SK-N-SH treated with all-trans-retinoic acid at 6 μM for 48 hours (cell line): ENCODE data around the gene GRM3.

ENCODE experiments used
- ATAC-seq: fragments of 200-7000 bp; cut with Tn5 transposase; 3 replicates; pipeline ENCODE4 v1.9.1; 2020; ENCODE audit warnings: mild to moderate bottlenecking, moderate library complexity
- ARNTL ChIP-seq: fragments of 450-650 bp; formaldehyde crosslinking; IDR thresholded peaks from 2 replicates; pipeline ENCODE4 v1.5.0; 2020; ENCODE audit warnings: low read depth, mild to moderate bottlenecking, moderate library complexity, borderline replicate concordance
- CSDC2 ChIP-seq: fragments of 250-450 bp; sonication (Bioruptor Pico); IDR thresholded peaks from 2 replicates; pipeline ENCODE4 v1.5.0; 2020; ENCODE audit warnings: mild to moderate bottlenecking, moderate library complexity
- GLIS3 ChIP-seq: fragments of 250-450 bp; sonication (Bioruptor Pico); IDR thresholded peaks from 2 replicates; pipeline ENCODE4 v1.5.0; 2020; ENCODE audit warnings: mild to moderate bottlenecking, moderate library complexity
- ISL1 ChIP-seq: fragments of 250-450 bp; sonication (Bioruptor Pico); IDR thresholded peaks from 2 replicates; pipeline ENCODE4 v2.1.2; 2022; ENCODE audit warnings: mild to moderate bottlenecking, moderate library complexity
- OSR1 ChIP-seq: fragments of 250-450 bp; sonication (Bioruptor Pico); IDR thresholded peaks from 2 replicates; pipeline ENCODE4 v1.8.0; 2022; ENCODE audit warnings: moderate library complexity, mild to moderate bottlenecking, inconsistent platforms
- PPARA ChIP-seq: fragments of 250-450 bp; sonication (Bioruptor Pico); IDR thresholded peaks from 2 replicates; pipeline ENCODE4 v1.5.0; 2020; ENCODE audit warnings: mild to moderate bottlenecking, borderline replicate concordance
- SNAI2 ChIP-seq: fragments of 250-450 bp; sonication (Bioruptor Pico); IDR thresholded peaks from 2 replicates; pipeline ENCODE4 v1.5.0; 2020; ENCODE audit warnings: mild to moderate bottlenecking, moderate library complexity
- TCF4 ChIP-seq: fragments of 250-450 bp; sonication (Bioruptor Pico); IDR thresholded peaks from 2 replicates; pipeline ENCODE4 v1.8.0; 2021; ENCODE audit warnings: mild to moderate bottlenecking, moderate library complexity, borderline replicate concordance
- TOX ChIP-seq: fragments of 250-450 bp; sonication (Bioruptor Pico); IDR thresholded peaks from 2 replicates; pipeline ENCODE4 v1.8.0; 2021; ENCODE audit warnings: mild to moderate bottlenecking, moderate library complexity, borderline replicate concordance
- ZFP3 ChIP-seq: fragments of 250-450 bp; sonication (Bioruptor Pico); IDR thresholded peaks from 2 replicates; pipeline ENCODE4 v1.5.0; 2020; ENCODE audit warnings: mild to moderate bottlenecking, moderate library complexity
- ZFP30 ChIP-seq: fragments of 450-650 bp; formaldehyde crosslinking; IDR thresholded peaks from 2 replicates; pipeline ENCODE4 v1.5.0; 2022; ENCODE audit warnings: mild to moderate bottlenecking, moderate library complexity
- ZNF565 ChIP-seq: fragments of 450-650 bp; formaldehyde crosslinking; conservative IDR thresholded peaks from 2 replicates; pipeline ENCODE4 v1.5.0; 2020; ENCODE audit warnings: low read depth, mild to moderate bottlenecking, moderate library complexity
- ZNF70 ChIP-seq: fragments of 450-650 bp; formaldehyde crosslinking; IDR thresholded peaks from 2 replicates; pipeline ENCODE4 v1.5.0; 2020; ENCODE audit warnings: mild to moderate bottlenecking, moderate library complexity
- ZNF8 ChIP-seq: fragments of 450-650 bp; formaldehyde crosslinking; IDR thresholded peaks from 2 replicates; pipeline ENCODE4 v1.5.0; 2020; ENCODE audit warnings: mild to moderate bottlenecking, moderate library complexity
- TF ChIP-seq, protein P1 (sequence below): fragments of 250-450 bp; sonication (Bioruptor Pico); IDR thresholded peaks from 2 replicates; pipeline ENCODE4 v1.8.0; 2021; ENCODE audit warnings: low read depth, mild to moderate bottlenecking, moderate library complexity, borderline replicate concordance
- TF ChIP-seq, protein P2 (sequence below): fragments of 250-450 bp; sonication (Bioruptor Pico); IDR thresholded peaks from 2 replicates; pipeline ENCODE4 v1.8.0; 2020; ENCODE audit warnings: mild to moderate bottlenecking, moderate library complexity, borderline replicate concordance
- TF ChIP-seq, protein P3 (sequence below): fragments of 250-450 bp; sonication (Bioruptor Pico); IDR thresholded peaks from 2 replicates; pipeline ENCODE4 v1.5.1; 2020; ENCODE audit warnings: low read depth, mild to moderate bottlenecking, moderate library complexity
- TF ChIP-seq, protein P4 (sequence below): fragments of 250-450 bp; sonication (Bioruptor Pico); IDR thresholded peaks from 2 replicates; pipeline ENCODE4 v1.5.1; 2021; ENCODE audit warnings: mild to moderate bottlenecking, moderate library complexity
- TF ChIP-seq, protein P5 (sequence below): fragments of 250-450 bp; sonication (Bioruptor Pico); IDR thresholded peaks from 2 replicates; pipeline ENCODE4 v1.5.0; 2020; ENCODE audit warnings: mild to moderate bottlenecking, moderate library complexity

The GRM3 gene

DNA sequence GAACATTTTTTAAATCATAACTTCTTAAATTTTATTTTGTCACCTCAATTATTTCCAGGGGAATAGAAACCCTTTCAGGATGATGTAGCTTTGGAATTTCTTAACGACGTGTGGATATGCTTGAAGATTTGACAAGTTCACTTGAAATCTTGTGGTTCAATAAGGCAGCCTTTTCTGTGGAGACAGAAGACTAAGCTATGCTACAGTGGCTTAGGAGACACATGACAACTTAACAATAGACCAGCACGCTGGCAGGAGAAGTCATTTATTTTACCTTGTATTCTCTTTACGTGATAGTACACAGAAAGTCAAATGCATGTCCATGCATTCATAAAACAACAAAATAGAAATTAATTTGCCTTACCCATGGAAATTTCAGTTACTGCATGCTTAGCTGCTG, 181.6 kb downstream of the GRM3 start:
- no peak for ATAC-seq

DNA sequence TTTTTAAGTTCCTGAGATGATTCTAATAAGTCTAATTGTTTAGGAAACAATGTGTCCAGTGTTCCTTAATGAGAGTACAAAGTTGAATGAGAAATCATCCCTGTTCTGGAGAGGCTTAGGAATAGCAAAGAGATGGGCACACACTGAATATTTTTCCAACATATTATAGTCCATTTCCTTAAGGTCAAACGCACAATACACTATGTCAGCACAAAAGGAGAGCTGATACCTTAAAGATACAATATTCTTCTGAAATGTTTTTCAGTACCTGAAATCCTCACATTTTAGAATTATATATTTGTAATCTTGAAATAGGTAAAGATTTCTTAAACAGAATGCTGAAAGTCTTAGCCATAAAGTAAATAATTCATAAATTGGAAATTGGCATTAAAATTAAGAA, 183.2 kb downstream of the GRM3 start:
- TF ChIP-seq ZNF565 (CRISPR knock-in tag) (no peak), SNAI2 (CRISPR knock-in tag) (no peak), ZFP3 (CRISPR knock-in tag) (no peak), GLIS3 (CRISPR knock-in tag) (no peak), ARNTL (CRISPR knock-in tag) (no peak), TCF4 (CRISPR knock-in tag) (no peak), ISL1 (CRISPR knock-in tag) (no peak), ZNF8 (CRISPR knock-in tag) (no peak), CSDC2 (CRISPR knock-in tag) (no peak), ZFP30 (CRISPR knock-in tag) (no peak), TOX (no peak)
- TF ChIP-seq, protein P1, sequence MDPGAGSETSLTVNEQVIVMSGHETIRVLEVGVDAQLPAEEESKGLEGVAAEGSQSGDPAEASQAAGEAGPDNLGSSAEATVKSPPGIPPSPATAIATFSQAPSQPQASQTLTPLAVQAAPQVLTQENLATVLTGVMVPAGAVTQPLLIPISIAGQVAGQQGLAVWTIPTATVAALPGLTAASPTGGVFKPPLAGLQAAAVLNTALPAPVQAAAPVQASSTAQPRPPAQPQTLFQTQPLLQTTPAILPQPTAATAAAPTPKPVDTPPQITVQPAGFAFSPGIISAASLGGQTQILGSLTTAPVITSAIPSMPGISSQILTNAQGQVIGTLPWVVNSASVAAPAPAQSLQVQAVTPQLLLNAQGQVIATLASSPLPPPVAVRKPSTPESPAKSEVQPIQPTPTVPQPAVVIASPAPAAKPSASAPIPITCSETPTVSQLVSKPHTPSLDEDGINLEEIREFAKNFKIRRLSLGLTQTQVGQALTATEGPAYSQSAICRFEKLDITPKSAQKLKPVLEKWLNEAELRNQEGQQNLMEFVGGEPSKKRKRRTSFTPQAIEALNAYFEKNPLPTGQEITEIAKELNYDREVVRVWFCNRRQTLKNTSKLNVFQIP (CRISPR knock-in tag): no peak
- TF ChIP-seq, protein P2, sequence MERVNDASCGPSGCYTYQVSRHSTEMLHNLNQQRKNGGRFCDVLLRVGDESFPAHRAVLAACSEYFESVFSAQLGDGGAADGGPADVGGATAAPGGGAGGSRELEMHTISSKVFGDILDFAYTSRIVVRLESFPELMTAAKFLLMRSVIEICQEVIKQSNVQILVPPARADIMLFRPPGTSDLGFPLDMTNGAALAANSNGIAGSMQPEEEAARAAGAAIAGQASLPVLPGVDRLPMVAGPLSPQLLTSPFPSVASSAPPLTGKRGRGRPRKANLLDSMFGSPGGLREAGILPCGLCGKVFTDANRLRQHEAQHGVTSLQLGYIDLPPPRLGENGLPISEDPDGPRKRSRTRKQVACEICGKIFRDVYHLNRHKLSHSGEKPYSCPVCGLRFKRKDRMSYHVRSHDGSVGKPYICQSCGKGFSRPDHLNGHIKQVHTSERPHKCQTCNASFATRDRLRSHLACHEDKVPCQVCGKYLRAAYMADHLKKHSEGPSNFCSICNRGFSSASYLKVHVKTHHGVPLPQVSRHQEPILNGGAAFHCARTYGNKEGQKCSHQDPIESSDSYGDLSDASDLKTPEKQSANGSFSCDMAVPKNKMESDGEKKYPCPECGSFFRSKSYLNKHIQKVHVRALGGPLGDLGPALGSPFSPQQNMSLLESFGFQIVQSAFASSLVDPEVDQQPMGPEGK (CRISPR knock-in tag): no peak
- TF ChIP-seq, protein P3, sequence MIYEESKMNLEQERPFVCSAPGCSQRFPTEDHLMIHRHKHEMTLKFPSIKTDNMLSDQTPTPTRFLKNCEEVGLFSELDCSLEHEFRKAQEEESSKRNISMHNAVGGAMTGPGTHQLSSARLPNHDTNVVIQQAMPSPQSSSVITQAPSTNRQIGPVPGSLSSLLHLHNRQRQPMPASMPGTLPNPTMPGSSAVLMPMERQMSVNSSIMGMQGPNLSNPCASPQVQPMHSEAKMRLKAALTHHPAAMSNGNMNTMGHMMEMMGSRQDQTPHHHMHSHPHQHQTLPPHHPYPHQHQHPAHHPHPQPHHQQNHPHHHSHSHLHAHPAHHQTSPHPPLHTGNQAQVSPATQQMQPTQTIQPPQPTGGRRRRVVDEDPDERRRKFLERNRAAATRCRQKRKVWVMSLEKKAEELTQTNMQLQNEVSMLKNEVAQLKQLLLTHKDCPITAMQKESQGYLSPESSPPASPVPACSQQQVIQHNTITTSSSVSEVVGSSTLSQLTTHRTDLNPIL: no peak
- TF ChIP-seq, protein P4, sequence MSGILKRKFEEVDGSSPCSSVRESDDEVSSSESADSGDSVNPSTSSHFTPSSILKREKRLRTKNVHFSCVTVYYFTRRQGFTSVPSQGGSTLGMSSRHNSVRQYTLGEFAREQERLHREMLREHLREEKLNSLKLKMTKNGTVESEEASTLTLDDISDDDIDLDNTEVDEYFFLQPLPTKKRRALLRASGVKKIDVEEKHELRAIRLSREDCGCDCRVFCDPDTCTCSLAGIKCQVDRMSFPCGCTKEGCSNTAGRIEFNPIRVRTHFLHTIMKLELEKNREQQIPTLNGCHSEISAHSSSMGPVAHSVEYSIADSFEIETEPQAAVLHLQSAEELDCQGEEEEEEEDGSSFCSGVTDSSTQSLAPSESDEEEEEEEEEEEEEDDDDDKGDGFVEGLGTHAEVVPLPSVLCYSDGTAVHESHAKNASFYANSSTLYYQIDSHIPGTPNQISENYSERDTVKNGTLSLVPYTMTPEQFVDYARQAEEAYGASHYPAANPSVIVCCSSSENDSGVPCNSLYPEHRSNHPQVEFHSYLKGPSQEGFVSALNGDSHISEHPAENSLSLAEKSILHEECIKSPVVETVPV: no peak

More for the DNA sequence above, 181.6 kb downstream of the GRM3 start:
- TF ChIP-seq OSR1 (no peak), ZFP3 (CRISPR knock-in tag) (no peak), GLIS3 (CRISPR knock-in tag) (no peak), ISL1 (CRISPR knock-in tag) (no peak)

DNA sequence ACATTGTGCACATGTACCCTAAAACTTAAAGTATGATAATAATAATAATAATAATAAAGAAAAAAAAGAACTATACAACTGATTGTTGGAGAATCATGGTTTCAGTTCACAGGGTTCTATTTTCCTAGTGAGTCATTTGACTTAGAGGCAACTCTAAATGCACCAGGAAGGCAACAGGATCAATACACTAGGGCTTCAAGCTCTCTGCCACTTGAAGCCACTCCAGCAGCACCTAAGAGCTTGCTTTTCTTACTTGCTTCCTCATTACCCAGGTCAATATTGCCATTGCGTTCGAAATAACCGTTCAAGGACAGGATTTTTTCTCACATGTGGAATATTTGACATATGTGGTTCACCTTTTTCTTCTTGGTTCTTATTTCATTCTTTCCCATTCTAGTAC, 189.7 kb downstream of the GRM3 start:
- TF ChIP-seq OSR1 (no peak), TCF4 (CRISPR knock-in tag) (no peak), ISL1 (CRISPR knock-in tag) (no peak), ARNTL (CRISPR knock-in tag) (no peak), ZNF565 (CRISPR knock-in tag) (no peak), ZNF70 (CRISPR knock-in tag) (no peak), TOX (no peak), SNAI2 (CRISPR knock-in tag) (no peak), ZNF8 (CRISPR knock-in tag) (no peak), PPARA (no peak), ZFP30 (CRISPR knock-in tag) (no peak)
- TF ChIP-seq, protein P5, sequence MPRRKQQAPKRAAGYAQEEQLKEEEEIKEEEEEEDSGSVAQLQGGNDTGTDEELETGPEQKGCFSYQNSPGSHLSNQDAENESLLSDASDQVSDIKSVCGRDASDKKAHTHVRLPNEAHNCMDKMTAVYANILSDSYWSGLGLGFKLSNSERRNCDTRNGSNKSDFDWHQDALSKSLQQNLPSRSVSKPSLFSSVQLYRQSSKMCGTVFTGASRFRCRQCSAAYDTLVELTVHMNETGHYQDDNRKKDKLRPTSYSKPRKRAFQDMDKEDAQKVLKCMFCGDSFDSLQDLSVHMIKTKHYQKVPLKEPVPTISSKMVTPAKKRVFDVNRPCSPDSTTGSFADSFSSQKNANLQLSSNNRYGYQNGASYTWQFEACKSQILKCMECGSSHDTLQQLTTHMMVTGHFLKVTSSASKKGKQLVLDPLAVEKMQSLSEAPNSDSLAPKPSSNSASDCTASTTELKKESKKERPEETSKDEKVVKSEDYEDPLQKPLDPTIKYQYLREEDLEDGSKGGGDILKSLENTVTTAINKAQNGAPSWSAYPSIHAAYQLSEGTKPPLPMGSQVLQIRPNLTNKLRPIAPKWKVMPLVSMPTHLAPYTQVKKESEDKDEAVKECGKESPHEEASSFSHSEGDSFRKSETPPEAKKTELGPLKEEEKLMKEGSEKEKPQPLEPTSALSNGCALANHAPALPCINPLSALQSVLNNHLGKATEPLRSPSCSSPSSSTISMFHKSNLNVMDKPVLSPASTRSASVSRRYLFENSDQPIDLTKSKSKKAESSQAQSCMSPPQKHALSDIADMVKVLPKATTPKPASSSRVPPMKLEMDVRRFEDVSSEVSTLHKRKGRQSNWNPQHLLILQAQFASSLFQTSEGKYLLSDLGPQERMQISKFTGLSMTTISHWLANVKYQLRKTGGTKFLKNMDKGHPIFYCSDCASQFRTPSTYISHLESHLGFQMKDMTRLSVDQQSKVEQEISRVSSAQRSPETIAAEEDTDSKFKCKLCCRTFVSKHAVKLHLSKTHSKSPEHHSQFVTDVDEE (CRISPR knock-in tag): no peak
- TF ChIP-seq, protein P1 (CRISPR knock-in tag): no peak
- TF ChIP-seq, protein P4: no peak
- ATAC-seq: no peak

More for the DNA sequence above, 183.2 kb downstream of the GRM3 start:
- no peak for ATAC-seq
